ENCODE data around the gene STK39.

STK39 gene

DNA sequence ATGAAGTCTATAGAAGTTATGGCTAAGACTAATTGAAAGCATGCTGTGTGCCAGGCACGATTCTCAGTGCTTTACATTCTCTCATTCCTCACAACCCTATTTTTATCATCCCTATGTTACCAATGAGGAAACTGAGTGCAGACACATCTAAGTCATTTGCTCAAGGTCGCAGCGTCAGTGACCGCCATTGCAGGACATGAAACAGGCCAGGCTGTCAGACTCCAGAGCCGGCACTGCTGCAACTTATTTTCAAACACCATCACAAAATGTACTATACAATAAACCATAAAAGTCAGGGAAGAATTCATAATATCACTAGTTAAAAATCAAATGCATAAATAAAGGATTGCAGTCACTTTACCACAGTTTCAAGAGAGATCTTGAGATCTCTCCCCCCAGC lies 5.6 kb downstream of the STK39 start:
- no peak for DNase-seq

GRCh38 chr2:168241208-168241607 lies 6.2 kb downstream of the STK39 start:
- peak; percentile 19 for DNase-seq

DNA sequence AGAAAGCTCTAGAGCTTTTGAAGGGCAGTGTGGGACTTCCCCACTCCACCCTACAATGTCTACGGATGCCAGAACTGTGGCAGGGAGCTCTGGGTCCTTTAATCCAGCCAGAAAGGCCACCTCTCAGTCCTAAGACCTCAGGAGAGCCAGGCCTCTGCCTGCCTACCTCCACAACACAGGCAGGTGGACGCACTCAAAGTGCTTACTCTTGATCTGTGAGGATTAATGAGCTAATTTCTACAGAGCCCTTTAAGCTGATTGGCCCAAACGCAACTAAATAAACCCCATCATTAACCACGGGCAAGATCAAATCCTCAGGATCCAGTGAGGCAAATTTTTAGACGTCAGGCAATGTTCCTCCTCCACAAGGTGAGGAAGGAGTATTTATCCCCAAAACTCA lies 8.1 kb downstream of the STK39 start:
- DNase-seq: no peak

DNA sequence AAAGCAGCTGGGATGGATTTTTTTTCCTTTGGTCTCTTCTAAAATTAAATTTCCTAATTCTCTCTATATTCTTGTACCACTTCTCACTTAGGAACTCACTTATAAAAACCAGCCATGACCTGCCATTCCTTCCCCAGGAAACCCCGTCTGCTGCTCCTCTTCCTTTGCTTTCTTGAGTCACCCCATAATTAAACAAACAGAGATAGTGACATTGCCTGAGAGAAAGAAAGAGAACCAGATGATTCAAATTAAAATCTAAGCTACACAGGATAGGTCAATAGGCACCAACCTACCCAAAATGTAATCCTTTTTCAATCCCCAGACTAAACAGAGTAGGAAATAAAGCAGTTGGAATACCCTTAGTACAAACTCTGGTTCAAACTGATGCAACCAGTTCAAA lies 9.7 kb downstream of the STK39 start:
- no peak for DNase-seq

GRCh38 chr2:168234407-168235085 lies 12.8 kb downstream of the STK39 start:
- DNase-seq: no peak

DNA sequence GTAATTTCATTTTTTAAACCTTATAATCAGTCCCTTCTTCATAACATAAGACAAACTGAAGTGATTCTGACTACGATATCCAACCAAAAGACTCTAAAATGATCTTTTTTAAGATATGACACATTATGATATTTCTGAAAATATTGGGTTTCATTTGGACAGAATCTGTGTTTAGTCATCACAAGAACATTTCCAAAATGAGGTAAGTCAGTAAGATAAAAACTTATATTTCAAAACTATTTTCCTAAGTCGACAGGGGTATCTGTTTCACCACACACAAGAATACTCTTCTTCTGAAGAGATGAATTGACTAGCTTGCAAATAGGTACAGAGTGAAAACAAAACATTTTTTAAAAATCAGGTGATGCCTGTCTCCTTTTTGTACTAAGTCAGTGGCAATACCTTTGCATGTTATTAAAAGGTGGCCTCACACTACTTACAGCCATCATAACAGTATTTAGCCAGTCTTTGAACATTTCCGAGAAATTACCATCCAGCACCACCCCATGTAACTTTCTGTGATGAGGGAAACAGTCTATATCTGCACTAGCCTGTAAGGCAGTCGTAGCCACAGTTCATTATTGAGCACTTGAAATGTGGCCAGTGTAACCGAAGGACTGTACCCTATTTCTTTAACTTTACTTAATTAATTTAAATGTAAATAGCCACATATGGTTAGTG lies 13.5 kb downstream of the STK39 start:
- no peak for DNase-seq

GRCh38 chr2:168233166-168233565 lies 14.2 kb downstream of the STK39 start:
- no peak for DNase-seq

DNA sequence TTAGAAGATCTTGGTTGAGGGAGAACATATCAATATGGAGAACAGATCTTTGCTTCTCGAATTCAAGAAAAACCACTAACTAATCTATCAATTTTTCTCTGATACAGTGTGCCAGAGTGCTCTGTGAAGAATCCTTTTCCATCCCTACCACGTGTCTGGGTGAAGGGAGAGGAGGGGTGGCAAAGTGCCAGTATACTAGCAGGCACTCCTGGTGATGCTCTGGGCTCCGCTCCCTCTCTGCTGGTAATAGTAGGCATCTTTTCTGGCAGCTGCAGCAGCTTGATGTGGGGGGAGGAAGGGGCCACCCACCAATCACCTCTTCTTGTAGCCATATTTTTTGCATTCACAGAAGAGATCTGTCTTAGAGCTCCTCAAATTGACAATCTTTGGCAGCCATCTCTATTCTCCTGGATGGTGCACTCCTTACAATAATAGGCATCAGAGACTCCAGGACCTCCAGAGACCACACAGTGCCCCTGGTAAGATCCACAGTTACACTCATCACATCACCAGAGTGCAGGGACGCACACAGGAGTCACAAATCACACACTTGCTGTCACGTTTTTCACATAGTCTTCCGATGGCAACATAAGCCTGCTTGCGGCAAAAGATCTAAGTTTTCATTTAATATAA lies 15.7 kb downstream of the STK39 start:
- DNase-seq: no peak

DNA sequence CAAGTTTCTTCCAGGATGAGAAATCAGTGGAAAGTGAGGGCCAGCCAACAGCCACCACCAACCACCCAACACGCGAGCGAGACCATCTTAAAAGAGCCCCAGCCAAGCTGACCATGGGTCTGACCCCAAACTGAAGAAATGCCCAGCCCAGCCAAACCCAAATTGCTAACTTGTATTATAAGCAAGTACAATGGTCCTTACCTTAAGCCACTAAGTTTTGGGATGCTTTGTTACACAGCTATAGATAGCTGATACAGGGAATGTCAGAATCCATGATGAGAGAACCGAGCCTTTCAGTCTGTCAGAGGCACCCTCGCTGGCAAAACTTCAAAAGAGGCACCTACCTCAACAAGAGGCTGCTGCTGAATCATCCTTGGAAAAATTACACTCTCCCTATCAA lies 17.0 kb downstream of the STK39 start:
- no peak for DNase-seq

DNA sequence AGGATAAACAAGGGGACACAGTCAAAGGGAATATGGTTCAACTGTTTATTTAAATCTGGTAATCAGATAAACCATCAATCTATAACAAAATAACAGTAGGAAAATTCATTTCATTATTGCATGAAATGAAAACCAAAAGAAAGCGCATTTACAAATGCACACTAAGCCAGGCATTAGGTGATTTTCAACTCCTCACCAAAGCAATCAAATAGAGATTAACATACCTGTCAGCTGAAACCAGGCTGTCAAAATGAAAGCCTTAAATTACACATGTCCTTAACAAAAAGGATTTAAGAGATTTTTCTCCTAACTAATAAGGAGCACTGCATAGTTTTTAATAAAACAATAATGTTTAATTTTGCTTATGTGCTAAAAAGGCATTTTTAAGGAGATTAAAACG lies 23.0 kb downstream of the STK39 start:
- no peak for DNase-seq

- no peak for DNase-seq
These were observed 25.3 kb downstream of the STK39 start for GRCh38 chr2:168222088-168222487.

DNA sequence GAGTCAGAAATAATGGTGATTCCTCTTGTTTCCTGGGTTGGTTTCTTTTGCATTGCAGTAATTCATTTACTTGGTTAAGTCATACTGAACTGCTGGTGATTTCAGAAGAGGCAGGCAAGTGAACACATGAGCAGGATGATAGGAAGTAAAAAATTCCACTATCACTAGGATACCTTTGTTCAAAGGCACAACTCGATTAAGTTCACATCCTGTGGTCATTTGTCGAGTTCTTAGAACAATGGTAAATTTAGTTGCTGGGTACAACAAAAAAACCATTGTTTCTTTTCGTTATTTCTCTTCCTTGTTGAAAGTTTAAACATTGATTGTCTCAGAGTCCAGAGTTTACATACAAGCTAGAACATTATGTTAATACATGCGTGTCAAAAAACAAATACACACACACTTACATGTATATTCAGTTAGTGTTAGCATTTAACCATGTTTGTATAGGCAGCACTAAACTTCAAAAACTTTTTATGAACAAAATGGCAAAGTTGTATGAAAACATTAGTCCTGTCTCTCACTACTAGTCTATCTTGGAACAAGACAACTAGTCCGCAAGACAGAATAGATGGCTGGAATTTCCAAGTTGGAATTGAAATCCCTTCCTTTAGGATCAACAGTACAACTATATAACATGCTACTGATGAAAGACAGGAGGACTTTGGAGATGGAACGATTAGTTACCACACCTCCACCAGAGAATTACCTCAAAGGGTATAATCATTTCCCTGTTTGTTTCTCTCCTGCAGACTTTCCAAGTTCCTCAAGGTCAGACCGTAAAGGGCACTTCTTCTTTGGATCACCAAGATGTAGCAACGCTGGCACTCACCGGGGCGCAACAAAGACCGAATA lies 26.2 kb downstream of the STK39 start:
- DNase-seq: no peak

GRCh38 chr2:168217920-168218319 lies 29.5 kb downstream of the STK39 start:
- DNase-seq: no peak

DNA sequence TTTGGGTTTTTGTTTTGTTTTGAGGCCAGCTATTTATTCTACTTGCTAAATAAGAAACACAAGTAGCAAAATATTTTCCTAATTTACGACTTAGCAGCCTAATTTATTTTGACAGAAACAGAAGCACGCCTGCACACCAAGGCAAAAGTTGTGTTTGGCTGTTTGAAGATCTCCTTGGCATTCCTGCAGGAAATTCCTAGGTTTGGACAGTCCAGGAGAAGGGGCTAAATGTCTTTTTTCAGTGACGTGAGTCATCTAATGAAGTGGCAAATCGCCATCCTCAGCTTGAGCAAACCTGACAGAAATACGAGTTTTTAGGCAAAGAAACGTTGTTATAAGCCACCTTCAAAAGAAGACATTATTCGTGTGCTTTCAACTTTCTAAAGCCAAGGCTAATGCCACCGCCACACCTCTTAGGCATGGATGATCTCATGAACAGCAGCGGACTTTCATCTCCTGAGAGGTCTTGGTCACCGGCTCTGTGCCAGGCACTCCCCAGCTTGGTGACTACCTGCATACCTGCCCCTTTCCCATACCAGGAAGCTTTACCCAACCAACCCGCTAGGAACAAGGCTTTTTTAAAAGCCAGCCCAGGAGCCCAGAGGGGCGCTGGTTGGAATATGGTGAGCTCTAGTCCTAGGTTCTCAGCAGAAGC lies 30.9 kb downstream of the STK39 start:
- no peak for DNase-seq

GRCh38 chr2:168215813-168216212 lies 31.6 kb downstream of the STK39 start:
- DNase-seq: no peak

GRCh38 chr2:168212866-168213265 lies 34.5 kb downstream of the STK39 start:
- DNase-seq: no peak

GRCh38 chr2:168212167-168212566 lies 35.2 kb downstream of the STK39 start:
- no peak for DNase-seq

GRCh38 chr2:168211664-168212163 lies 35.7 kb downstream of the STK39 start:
- DNase-seq: no peak

- DNase-seq: peak; percentile 84
These were observed 36.4 kb downstream of the STK39 start for GRCh38 chr2:168210895-168211570.

DNA sequence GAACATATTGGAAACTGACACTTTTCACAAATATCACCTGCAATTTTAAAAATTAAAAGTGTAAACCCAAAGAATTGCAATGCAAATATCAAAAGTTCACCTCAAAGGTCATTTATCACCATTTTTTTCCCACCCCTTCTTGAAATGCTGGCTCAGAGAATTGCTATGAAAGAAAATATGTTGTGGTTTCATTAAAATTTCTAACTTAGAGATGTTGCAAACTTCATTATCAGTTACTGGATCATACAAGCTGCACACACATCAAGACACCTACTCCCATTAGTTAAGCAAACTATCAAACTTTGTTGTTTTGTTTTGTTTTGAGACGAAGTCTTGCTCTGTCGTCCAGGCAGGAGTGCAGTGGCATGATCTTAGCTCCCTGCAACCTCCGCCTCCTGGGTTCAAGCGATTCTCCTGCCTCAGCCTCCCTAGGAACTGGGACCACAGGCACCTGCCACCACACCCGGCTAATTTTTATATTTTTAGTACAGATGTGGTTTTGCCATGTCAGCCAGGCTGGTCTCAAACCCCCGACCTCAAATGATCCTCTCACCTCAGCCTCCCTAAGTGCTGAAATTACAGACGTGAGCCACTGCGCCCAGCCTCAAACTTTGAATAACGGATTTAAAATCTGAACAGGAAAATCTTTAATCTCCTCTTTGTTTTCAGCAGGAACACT lies 37.0 kb downstream of the STK39 start:
- no peak for DNase-seq

DNA sequence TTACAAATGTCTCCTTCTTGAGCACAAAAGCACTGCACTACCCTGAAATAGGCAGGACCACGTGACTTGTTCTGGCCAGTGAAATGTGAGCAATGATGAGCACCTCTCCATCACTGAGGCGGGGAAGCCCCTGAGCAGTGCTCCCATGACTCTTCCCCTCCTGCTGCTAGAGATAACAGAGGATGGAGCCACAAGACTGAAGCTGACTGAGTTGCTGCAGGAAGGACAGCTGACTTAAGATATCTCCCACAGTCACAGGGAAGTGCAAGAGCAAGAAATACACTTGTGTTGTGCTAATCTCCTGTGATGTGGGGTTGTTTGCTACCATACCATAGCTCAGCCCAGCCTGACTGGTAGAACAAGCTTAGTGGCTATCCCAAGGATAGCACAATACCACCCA lies 38.7 kb downstream of the STK39 start:
- no peak for DNase-seq
